Islet precursor cell (in vitro differentiated cells): ENCODE measurements around the gene OR10V1.

Experiments
- DNase-seq: peaks from one replicate; pipeline ENCODE4 v3.0.0-alpha.2; 2018

The OR10V1 gene

GRCh38 chr11:59713745-59714144, at the start of gene OR10V1:
OR10V1 (minus strand) TSS chr11:59713845; CDS start chr11:59713845, 0 bp downstream.
- DNase-seq = no peak

- DNase-seq = no peak
These were observed 48.3 kb upstream of the OR10V1 start for GRCh38 chr11:59761993-59762392.

- no peak for DNase-seq
These were observed 47.1 kb upstream of the OR10V1 start for GRCh38 chr11:59760771-59761170.

- DNase-seq = no peak
These were observed 46.3 kb upstream of the OR10V1 start for GRCh38 chr11:59759900-59760299.

- no peak for DNase-seq
These were observed 44.9 kb upstream of the OR10V1 start for GRCh38 chr11:59758401-59759037.

GRCh38 chr11:59756845-59757244, 43.2 kb upstream of the OR10V1 start:
- DNase-seq = peak; percentile 86

GRCh38 chr11:59756558-59756840, 42.9 kb upstream of the OR10V1 start:
- no peak for DNase-seq

GRCh38 chr11:59755701-59756557, 42.3 kb upstream of the OR10V1 start:
- peak; percentile 93 for DNase-seq

- DNase-seq = peak; percentile 88
These were observed 41.4 kb upstream of the OR10V1 start, which contains the start of gene STX3 for GRCh38 chr11:59754859-59755700. STX3 (plus strand) TSS chr11:59755376; CDS start chr11:59755606, 230 bp downstream.

GRCh38 chr11:59754494-59754858, 40.8 kb upstream of the OR10V1 start:
- DNase-seq = no peak

GRCh38 chr11:59753650-59754493, 40.2 kb upstream of the OR10V1 start:
- peak; percentile 89 for DNase-seq

- no peak for DNase-seq
These were observed 32.5 kb upstream of the OR10V1 start for GRCh38 chr11:59746111-59746510.

- DNase-seq = no peak
These were observed 17.4 kb upstream of the OR10V1 start for GRCh38 chr11:59730896-59731565.

- no peak for DNase-seq
These were observed 16.2 kb upstream of the OR10V1 start for GRCh38 chr11:59729834-59730233.

- no peak for DNase-seq
These were observed 15.3 kb upstream of the OR10V1 start for GRCh38 chr11:59728913-59729312.

GRCh38 chr11:59728154-59728553, 14.5 kb upstream of the OR10V1 start:
- no peak for DNase-seq

GRCh38 chr11:59727426-59727825, 13.8 kb upstream of the OR10V1 start:
- no peak for DNase-seq

- DNase-seq = no peak
These were observed 10.4 kb upstream of the OR10V1 start for GRCh38 chr11:59724066-59724465.

- DNase-seq = no peak
These were observed 5.9 kb upstream of the OR10V1 start for GRCh38 chr11:59719556-59719955.

- DNase-seq = no peak
These were observed 2.4 kb upstream of the OR10V1 start for GRCh38 chr11:59716051-59716450.

GRCh38 chr11:59710136-59710847, 3.4 kb downstream of the OR10V1 start:
- DNase-seq = no peak
